HG03097 (cell line): Measurements from ENCODE around the gene FOXL2.

Experiments used
- ATAC-seq: cut with Tn5 transposase; IDR thresholded peaks from one replicate; pipeline ENCODE4 v1.9.1; 2021; ENCODE audit not compliant: unreplicated experiment, low FRiP score

Gene FOXL2

DNA sequence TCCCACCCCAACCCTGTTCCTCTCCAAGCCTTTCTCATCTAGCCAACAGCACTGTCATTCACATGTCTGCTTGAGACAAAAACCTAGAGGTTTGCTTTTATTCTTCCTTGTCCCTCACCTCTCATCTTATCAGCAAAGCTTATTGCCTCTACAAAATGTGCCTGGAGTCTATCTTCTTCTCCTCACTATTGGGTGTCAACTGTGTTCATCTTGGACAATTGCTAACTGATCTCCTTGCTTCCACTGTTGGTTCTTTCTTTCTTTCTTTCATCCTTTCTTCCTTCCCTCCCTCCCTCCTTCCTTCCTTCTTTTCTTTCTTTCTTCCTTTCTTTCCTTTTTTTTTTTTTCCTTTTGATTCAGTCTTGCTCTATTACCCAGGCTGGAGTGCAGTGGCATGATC lies 48.2 kb downstream of the FOXL2 start:
- ATAC-seq, result no peak

- ATAC-seq, result no peak
Measured at GRCh38 chr3:138898301-138898700, 48.6 kb downstream of the FOXL2 start.
